ENCODE data around the gene PCID2. TPM values are rescaled to one million over a fixed set of nuclear protein-coding genes. Genes with fewer than 3 reads are reported as not detected.

The PCID2 gene
- total RNA-seq, 2 experiments from 2014 or later = 66.7 to 72.8 TPM

GRCh38 chr13:113129480-113129879, 79.0 kb downstream of the PCID2 start:
- H3K4me1 Mint-ChIP-seq = peaks cover 2% of the 10 kb centered on the region
- H3K27ac Mint-ChIP-seq = no peak overlapping the region
- ATAC-seq = no peak
- peaks cover 11% of the 10 kb centered on the region for H3K27me3 Mint-ChIP-seq
- no peak overlapping the region for H3K4me3 Mint-ChIP-seq
- no peaks in the 10 kb centered on the region for H3K36me3 Mint-ChIP-seq (ENCODE audit: low read depth)
- ChIA-PET CTCF (interaction anchor here (0.7 kb wide), 1 partner anchor 468 kb away, joined by 3 read pairs; no protein-coding TSS in a partner anchor), POLR2A (no interaction called here)
- intact Hi-C loops (cut with DNase I, micrococcal nuclease) = no loop called here
- no peak for DNase-seq
- peaks cover 3% of the 10 kb centered on the region for H3K9me3 Mint-ChIP-seq (ENCODE audit: low read depth)

Other genes with a start within 250 kb of the PCID2 start
- gene MCF2L, start 239.5 kb downstream of the PCID2 start, total RNA-seq = 1 to 10 TPM; 8.4 to 8.7 TPM
- gene F7, start 102.9 kb downstream of the PCID2 start, total RNA-seq = under 1 TPM; 0.11 to 0.12 TPM
- gene F10, start 85.9 kb downstream of the PCID2 start, total RNA-seq = not detected
- not detected for gene PROZ, start 50.0 kb downstream of the PCID2 start, total RNA-seq
- gene CUL4A, start 944 bp upstream of the PCID2 start, total RNA-seq = 10 to 100 TPM; 81.7 to 87.4 TPM
- 10 to 100 TPM; 32.2 to 36.0 TPM for gene LAMP1, start 88.6 kb upstream of the PCID2 start, total RNA-seq
- gene GRTP1, start 155.5 kb upstream of the PCID2 start, total RNA-seq = 1 to 10 TPM; 1.6 to 2.1 TPM
- gene ADPRHL1, start 244.8 kb upstream of the PCID2 start, total RNA-seq = under 1 TPM; 0.25 to 0.49 TPM